Left ventricle myocardium inferior (tissue), 1 donor: Measurements from ENCODE around the gene KCNK5. TPM values are rescaled to one million over a fixed set of nuclear protein-coding genes. Genes with fewer than 3 reads are reported as not detected.
A peak's percentile ranks its signal among the peaks of the same experiment; 100 is the strongest.

Source experiments
- DNase-seq: peaks from one replicate; pipeline ENCODE4 v3.0.0-alpha.2; 2020
- H3K27ac ChIP-seq: fragments of 200-600 bp; replicated peaks from 2 replicates; pipeline ENCODE4 v1.8.0; 2021
- H3K27me3 ChIP-seq: fragments of 200-600 bp; 2 replicates; pipeline ENCODE4 v1.8.0; 2021; ENCODE audit warnings: low read depth
- H3K36me3 ChIP-seq: fragments of 200-600 bp; 2 replicates; pipeline ENCODE4 v1.8.0; 2021
- H3K4me1 ChIP-seq: fragments of 200-600 bp; 2 replicates; pipeline ENCODE4 v1.8.0; 2021
- H3K4me3 ChIP-seq: fragments of 200-600 bp; 2 replicates; pipeline ENCODE4 v1.8.0; 2021; ENCODE audit warnings: mild to moderate bottlenecking, moderate library complexity
- H3K9me3 ChIP-seq: fragments of 200-600 bp; replicated peaks from 2 replicates; pipeline ENCODE4 v1.8.0; 2021
- intact Hi-C: fragments of 100-400 bp; cut with micrococcal nuclease; formaldehyde crosslinking; loops from one replicate; pipeline ENCODE4 v1.11.0; 2022
- total RNA-seq: library from RNA; stranded (reverse); fragmentation: NEBNext Ultra II Directional; extraction: Animal tissue kit (Norgen Biotek cat#: 25700); gene quantifications from one replicate; pipeline ENCODE4 v1.2.1, GENCODE V29; 2021
- TF ChIP-seq, protein P1 (sequence below): fragments of 200-600 bp; IDR thresholded peaks from 2 replicates; pipeline ENCODE4 v1.8.0; 2021; ENCODE audit warnings: antibody characterized with exemption, mild to moderate bottlenecking, borderline replicate concordance
- donor health status: DM: no; HTN: yes; CAD: no; lungs with severe emphysema.

Gene KCNK5
- total RNA-seq, 1 donor from 2014 or later: 0.47 TPM

DNA sequence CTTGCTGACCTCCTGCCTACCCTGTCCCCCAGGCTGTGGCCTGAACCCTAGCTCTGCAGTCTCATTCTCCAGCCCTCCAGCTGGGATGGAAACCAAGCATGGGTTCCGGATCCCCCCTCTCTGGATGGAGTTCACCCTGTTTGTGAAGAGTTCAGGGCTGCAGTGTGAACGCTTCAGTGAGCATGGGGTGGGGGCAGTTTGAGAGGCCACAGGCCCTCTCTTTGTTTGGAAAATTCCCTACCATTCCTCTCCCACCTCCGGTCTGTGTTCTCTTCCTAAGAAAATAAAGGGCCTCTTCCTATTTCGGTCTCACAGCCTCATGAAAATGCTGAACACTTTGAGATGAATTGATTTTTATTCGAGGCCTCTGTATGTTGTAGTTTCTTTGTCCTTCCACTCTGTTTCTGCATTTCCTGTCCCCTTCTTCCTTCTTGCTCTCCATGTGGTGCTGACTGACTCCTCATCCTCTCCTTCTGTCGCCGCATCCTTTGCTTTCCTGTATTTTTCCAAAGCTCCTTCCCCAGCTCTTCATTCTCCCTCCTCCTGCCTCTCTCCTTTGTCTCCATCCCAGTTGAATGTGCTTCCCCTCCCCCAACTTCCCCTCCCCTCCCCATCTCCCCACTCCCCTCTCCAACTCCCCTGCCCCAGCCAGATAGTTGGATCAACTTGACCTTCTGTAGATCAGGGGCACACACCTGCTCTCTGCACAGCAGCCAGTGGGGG lies 2.4 kb upstream of the KCNK5 start:
- no peaks in the 10 kb centered on the region for H3K9me3 ChIP-seq
- TF ChIP-seq, protein P1, sequence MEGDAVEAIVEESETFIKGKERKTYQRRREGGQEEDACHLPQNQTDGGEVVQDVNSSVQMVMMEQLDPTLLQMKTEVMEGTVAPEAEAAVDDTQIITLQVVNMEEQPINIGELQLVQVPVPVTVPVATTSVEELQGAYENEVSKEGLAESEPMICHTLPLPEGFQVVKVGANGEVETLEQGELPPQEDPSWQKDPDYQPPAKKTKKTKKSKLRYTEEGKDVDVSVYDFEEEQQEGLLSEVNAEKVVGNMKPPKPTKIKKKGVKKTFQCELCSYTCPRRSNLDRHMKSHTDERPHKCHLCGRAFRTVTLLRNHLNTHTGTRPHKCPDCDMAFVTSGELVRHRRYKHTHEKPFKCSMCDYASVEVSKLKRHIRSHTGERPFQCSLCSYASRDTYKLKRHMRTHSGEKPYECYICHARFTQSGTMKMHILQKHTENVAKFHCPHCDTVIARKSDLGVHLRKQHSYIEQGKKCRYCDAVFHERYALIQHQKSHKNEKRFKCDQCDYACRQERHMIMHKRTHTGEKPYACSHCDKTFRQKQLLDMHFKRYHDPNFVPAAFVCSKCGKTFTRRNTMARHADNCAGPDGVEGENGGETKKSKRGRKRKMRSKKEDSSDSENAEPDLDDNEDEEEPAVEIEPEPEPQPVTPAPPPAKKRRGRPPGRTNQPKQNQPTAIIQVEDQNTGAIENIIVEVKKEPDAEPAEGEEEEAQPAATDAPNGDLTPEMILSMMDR: no peak
- DNase-seq: no peak
- intact Hi-C loops: no loop called here
- peaks cover 17% of the 10 kb centered on the region for H3K4me1 ChIP-seq
- no peaks in the 10 kb centered on the region for H3K36me3 ChIP-seq
- peaks cover 52% of the 10 kb centered on the region for H3K27me3 ChIP-seq
- H3K27ac ChIP-seq: no peak overlapping the region
- H3K4me3 ChIP-seq: no peak overlapping the region

DNA sequence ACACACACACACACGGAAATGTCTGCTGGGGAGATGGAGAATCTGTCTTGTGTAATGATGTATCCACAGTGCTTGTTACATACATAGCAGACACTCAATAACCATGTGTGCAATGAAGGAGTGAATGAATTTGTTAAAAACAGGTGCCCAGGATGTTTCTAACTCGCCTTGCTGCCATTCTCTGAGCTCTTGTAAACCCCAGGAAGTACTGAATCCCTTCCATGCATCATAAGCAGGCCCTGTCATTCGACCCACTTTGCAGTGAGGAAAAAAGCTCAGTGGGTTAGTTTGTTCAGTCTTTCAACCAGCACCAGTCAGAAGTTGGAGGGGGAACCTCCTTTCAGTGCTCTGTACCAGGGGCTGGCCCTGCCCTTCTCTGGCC lies 1.4 kb upstream of the KCNK5 start:
- TF ChIP-seq, protein P1: no peak
- H3K27me3 ChIP-seq: peaks cover 55% of the 10 kb centered on the region
- DNase-seq: no peak
- no peak overlapping the region for H3K27ac ChIP-seq
- H3K36me3 ChIP-seq: no peaks in the 10 kb centered on the region
- intact Hi-C loops: no loop called here
- no peaks in the 10 kb centered on the region for H3K9me3 ChIP-seq
- no peak overlapping the region for H3K4me3 ChIP-seq
- peaks cover 17% of the 10 kb centered on the region for H3K4me1 ChIP-seq

DNA sequence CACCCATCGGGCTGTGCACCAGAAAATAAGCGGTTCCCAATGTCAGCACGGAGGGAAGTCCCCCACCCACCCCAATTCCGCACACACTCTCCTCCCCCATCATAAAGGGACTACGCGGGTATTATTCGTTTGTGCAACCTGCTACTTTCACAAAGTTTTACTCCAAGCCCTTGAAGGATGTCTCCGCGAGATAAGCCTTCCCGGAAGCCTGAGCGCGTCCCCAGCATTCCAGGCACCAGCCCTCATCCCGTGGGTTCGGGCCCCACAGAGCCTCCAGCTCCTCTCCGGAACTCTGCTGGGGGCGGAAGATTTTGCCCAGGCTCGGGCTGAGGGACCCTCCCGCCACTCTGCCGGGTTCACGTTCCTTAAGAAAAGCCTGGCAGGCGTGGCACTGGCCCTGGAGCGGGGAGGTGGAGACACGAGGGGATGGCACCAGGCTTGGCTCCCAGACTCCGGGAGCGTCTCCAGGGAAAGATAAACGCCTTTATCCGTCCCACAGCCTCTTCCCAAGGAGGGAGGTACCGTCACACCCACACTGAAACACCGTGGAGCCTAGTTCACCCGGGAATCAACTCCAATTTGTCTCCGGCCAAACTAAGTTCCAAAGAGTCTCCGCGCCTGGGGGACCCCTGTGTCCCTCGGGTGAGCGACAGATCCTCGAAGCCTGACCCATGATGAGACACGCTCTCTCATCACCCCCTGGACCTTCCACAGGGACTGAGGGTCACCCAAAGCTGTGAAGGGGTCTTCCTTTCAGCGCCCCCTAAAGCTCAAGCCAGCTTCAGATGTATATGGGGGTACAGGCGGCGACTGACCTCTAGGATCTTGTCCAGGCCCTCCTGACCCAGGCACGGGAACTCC lies 934 bp downstream of the KCNK5 start:
- no peaks in the 10 kb centered on the region for H3K9me3 ChIP-seq
- no peaks in the 10 kb centered on the region for H3K36me3 ChIP-seq
- H3K4me3 ChIP-seq: peak overlapping the region; percentile 67
- intact Hi-C loops: no loop called here
- H3K27ac ChIP-seq: no peak overlapping the region
- H3K27me3 ChIP-seq: peaks cover 74% of the 10 kb centered on the region
- DNase-seq: no peak
- TF ChIP-seq, protein P1: no peak
- peaks cover 17% of the 10 kb centered on the region for H3K4me1 ChIP-seq

DNA sequence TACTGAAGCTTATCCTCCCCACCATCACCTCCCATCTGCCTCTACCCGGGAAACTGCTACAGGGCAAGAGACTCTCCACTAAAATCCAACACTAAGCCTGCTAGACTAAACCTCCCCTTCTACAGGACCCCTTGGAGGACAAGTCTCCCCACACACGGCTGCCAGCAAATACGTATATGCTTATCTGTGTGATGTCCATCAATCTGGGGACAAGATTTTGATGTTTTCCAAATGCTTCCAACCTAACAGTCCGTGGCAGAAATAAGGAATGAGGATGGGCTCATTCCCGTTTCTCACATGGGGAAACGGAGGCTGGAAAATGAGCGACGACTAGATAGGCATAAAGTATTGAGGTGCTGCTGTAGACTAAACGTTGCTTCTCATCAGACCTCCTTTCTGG lies 1.8 kb downstream of the KCNK5 start:
- no peak for DNase-seq
- intact Hi-C loops: no loop called here

DNA sequence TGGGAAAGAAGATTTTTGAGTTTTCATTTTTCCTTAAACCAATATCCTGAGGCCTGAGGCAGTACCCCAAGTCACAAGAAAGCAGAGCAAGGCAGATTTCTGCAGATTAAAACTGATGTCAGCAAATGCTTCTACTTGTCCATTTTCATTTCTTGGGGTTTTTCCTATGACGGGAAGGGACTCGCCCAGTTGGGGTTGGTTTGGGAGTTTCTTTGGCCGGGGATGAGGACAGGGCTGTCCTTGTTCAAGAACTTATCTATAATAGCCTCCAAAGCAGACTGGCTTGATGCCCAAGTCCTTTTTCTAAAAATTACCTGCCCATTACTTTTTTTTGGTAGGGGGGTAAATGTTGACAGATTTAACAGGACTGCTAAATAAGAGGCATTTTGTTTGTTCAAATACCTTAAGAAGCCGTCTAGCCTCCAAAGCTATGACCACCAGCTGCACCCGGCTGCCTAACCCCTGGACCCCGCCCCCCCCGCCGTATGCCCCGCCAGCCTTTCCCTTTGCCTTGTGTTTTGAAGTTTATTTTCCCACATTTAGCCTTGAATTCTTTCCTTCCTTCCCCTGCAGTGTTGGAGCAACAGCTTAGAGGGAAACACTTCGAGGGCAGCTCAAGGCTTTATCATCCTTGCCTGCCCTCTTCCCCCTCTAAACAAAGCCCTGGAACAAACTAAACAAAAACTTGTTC lies 2.5 kb downstream of the KCNK5 start:
- Histone ChIP-seq H3K36me3 (no peaks in the 10 kb centered on the region), H3K4me1 (peaks cover 17% of the 10 kb centered on the region), H3K27me3 (peaks cover 89% of the 10 kb centered on the region), H3K27ac (no peak overlapping the region), H3K9me3 (no peaks in the 10 kb centered on the region), H3K4me3 (peak overlapping the region; percentile 67)
- DNase-seq: no peak
- intact Hi-C loops: no loop called here
- TF ChIP-seq, protein P1: no peak

More for the DNA sequence above, 1.8 kb downstream of the KCNK5 start:
- no peaks in the 10 kb centered on the region for H3K9me3 ChIP-seq
- H3K4me3 ChIP-seq: peak overlapping the region; percentile 67
- peaks cover 82% of the 10 kb centered on the region for H3K27me3 ChIP-seq
- peaks cover 17% of the 10 kb centered on the region for H3K4me1 ChIP-seq
- no peaks in the 10 kb centered on the region for H3K36me3 ChIP-seq
- H3K27ac ChIP-seq: no peak overlapping the region
- TF ChIP-seq, protein P1: no peak
